Breast epithelium (tissue), 4 donors: ENCODE measurements around the gene IPO13. TPM values are rescaled to one million over a fixed set of nuclear protein-coding genes. Genes with fewer than 3 reads are reported as not detected.

Source experiments
- DNase-seq, 2 donors: peaks; one replicate each; pipeline ENCODE4 v3.0.0-alpha.2; 2019; ENCODE audit warnings: low spot score in 2 of 2
- H3K27ac ChIP-seq, 2 donors: fragments of 200-600 bp; sonication (generic) in 1 of 2; one replicate each; pipeline ENCODE4 v1.5.1; 2016 to 2019; ENCODE audit warnings: mild to moderate bottlenecking in 1 of 2
- H3K27me3 ChIP-seq, 2 donors: fragments of 200-600 bp; sonication (generic) in 1 of 2; one replicate each; pipeline versions ENCODE4 v1.5.1 to v1.6.0; 2017 to 2019; ENCODE audit warnings: control low read depth in 1 of 2, mild to moderate bottlenecking in 1 of 2
- H3K36me3 ChIP-seq: fragments of 200-600 bp; one replicate; pipeline ENCODE4 v1.5.1; 2019
- H3K4me1 ChIP-seq, 2 donors: fragments of 200-600 bp; sonication (generic); one replicate each; pipeline ENCODE4 v1.5.1; 2016 to 2019; ENCODE audit warnings: control low read depth in 1 of 2
- H3K4me3 ChIP-seq, 3 donors: fragments of 200-600 bp; sonication (generic); 1 replicate in 2 of 3; 2 replicates in 1 of 3; pipeline ENCODE4 v1.5.1; 2016 to 2019; ENCODE audit warnings: mild to moderate bottlenecking in 3 of 3, moderate library complexity in 2 of 3
- H3K9me3 ChIP-seq, 2 donors: fragments of 200-600 bp; sonication (generic) in 1 of 2; one replicate each; pipeline ENCODE4 v1.5.1; 2016 to 2019; ENCODE audit warnings: control low read depth in 1 of 2
- CTCF ChIP-seq, 3 donors: fragments of 450-650 bp; IDR thresholded peaks; one replicate each; pipeline ENCODE4 v1.5.1; 2016 to 2017; ENCODE audit warnings: antibody characterized with exemption in 3 of 3, mild to moderate bottlenecking in 3 of 3, moderate library complexity in 3 of 3
- POLR2A ChIP-seq: fragments of 450-650 bp; IDR thresholded peaks from one replicate; pipeline ENCODE4 v1.6.1; 2016; ENCODE audit warnings: antibody characterized with exemption, mild to moderate bottlenecking, moderate library complexity
- POLR2AphosphoS5 ChIP-seq, 3 donors: sonication (generic); formaldehyde crosslinking; IDR thresholded peaks; one replicate each; pipeline ENCODE4 v1.6.1; 2017; ENCODE audit warnings: antibody characterized with exemption in 3 of 3
- intact Hi-C: fragments of 100-400 bp; cut with DNase I; formaldehyde crosslinking; loops from one replicate; pipeline ENCODE4 v1.15.1; 2023; ENCODE audit warnings: low total_unique reads
- total RNA-seq, 3 donors: library from RNA; depleted of rRNA; stranded (reverse); fragments of >200 nt; gene quantifications; one replicate each; pipeline ENCODE4 v1.1.0, GENCODE V29; 2016

The IPO13 gene
- total RNA-seq, 3 donors from 2014 or later: 18.4 to 23.0 (median 20.5) TPM

DNA sequence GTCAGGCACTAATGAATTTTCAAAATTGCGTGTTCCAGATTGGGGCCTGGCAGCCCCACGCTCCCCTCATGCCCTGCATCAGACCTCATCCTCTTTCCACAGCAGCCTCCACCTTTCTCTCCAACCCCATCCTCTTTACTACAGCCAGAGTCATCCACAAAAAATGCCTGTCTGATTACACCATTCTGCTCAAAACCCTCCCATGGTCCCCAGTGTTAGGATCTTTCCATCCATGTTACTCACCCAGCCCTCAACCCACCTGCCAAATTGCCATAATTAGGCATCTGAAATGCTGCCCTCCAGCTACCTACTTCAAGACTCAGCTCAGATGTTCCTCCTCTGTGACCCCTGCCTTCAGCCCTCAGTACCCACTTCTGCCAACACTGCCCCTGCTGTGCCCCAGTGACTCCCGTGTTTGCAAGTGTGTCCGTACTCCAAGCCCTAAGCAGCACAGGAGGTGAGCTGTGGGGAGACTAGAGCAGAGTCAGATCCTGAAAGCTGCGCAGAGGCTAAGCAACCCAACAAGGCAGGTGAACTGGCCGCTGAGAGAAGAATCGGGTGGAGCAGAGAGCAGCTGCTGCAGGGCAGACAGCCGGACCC, 13.9 kb upstream of the IPO13 start:
- TF ChIP-seq POLR2A (no peak), POLR2AphosphoS5 (IDR thresholded peaks at IDR 0.05) (no peak)
- H3K9me3 ChIP-seq: no peaks in the 10 kb centered on the region
- H3K4me3 ChIP-seq: peak overlapping the region; percentile 23 to 67 (median 55)
- no peak for DNase-seq
- H3K27me3 ChIP-seq: no peaks in the 10 kb centered on the region
- H3K36me3 ChIP-seq: no peaks in the 10 kb centered on the region
- intact Hi-C loops: loop anchor here (10.0 kb wide), 1 partner anchor 168 kb away; no protein-coding TSS in a partner anchor
- peak overlapping the region; percentile 3 to 42 for H3K27ac ChIP-seq
- H3K4me1 ChIP-seq: no peaks in the 10 kb centered on the region

- Histone ChIP-seq H3K27ac (peak within 1 kb of the TSS; percentile 17 to 42), H3K4me1 (no peaks in the 10 kb centered on the region), H3K27me3 (no peaks in the 10 kb centered on the region), H3K9me3 (no peaks in the 10 kb centered on the region), H3K4me3 (peak within 1 kb of the TSS; percentile 23 to 67 (median 55)), H3K36me3 (no peaks in the 10 kb centered on the region)
- no peak for TF ChIP-seq POLR2AphosphoS5 (IDR thresholded peaks at IDR 0.05)
- no peak for TF ChIP-seq CTCF (IDR thresholded peaks at IDR 0.05)
- TF ChIP-seq POLR2A: no peak
- intact Hi-C loops: loop anchor here (10.0 kb wide), 1 partner anchor 169 kb away; no protein-coding TSS in a partner anchor
- no peak for DNase-seq
These were observed 13.2 kb upstream of the IPO13 start, which contains the start of gene ARTN for GRCh38 chr1:43933386-43934100. TSS of gene ARTN (plus strand) at chr1:43933801. CDS start at chr1:43935657, 1,856 bp downstream.

DNA sequence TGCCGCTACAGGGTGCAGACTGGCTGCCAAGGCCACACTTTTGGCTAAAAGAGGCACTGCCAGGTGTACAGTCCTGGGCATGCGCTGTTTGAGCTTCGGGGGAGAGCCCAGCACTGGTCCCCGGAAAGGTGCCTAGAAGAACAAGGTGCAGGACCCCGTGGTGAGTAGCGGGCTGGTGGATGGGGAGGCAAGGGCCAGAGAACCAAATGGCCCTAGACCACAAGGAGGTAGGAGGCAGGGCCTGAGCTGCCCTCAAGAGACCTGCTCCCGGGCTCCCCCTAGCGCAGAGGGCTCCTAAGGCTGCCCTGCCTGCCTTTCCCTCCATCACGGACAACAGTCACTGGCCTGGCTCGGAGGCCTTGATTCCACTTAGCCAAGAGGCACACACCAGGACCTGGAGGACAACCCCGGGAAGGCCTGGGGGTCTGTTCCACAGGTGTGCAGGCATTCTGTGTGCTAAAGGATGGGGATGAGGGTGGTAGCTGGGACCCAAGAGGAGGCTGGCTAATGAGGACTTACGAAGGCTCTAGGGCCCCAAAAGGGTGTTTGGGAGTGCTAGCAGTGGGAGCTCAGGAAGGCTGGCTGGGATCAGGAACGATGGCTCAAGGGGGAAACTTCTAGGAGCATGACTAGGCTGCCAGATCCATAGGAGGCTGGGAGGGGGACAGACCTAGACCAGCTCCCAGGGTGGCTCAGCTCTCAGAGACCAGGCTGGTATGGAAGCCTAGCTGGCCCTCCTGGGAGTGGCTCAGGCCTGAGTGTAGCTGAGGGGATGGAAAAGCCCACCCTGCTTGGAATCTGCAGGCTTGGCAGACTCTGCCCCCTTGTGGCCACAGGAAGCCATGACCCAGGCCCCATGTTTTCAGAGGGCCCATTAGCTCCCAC, 12.4 kb upstream of the IPO13 start:
- intact Hi-C loops: loop anchor here (10.0 kb wide), 1 partner anchor 170 kb away; no protein-coding TSS in a partner anchor
- Histone ChIP-seq H3K27me3 (no peaks in the 10 kb centered on the region), H3K36me3 (no peaks in the 10 kb centered on the region), H3K27ac (peak overlapping the region; percentile 17 to 42), H3K9me3 (no peaks in the 10 kb centered on the region), H3K4me3 (peak overlapping the region; percentile 23 to 67 (median 55)), H3K4me1 (no peaks in the 10 kb centered on the region)
- TF ChIP-seq CTCF (IDR thresholded peaks at IDR 0.05) (peak; percentile 83 to 89 (median 87)), POLR2AphosphoS5 (IDR thresholded peaks at IDR 0.05) (no peak)
- no peak for DNase-seq

DNA sequence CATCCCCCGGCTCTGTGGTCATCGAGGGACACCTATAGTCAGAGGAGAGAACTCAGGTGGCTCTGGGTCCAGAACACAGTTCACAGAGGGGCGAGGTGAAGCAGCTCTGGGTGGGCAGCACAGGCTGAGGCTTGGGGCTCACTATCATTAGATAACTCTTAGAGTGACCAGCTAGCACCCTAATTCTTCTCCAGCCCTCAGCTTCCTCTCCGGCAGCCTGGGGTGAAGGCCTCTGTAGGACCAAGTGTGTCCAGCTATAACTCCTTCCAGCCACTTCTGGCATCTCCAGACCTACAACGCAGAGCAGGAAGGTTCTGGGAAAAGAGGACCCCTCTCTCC, 11.8 kb upstream of the IPO13 start:
- TF ChIP-seq POLR2A: no peak
- peak in 1 of 3 donors; percentile 1 for TF ChIP-seq CTCF (IDR thresholded peaks at IDR 0.05)
- TF ChIP-seq POLR2AphosphoS5 (IDR thresholded peaks at IDR 0.05): no peak
- Histone ChIP-seq H3K4me1 (no peaks in the 10 kb centered on the region), H3K27ac (peak overlapping the region in 1 of 2 donors; percentile 4), H3K4me3 (no peak overlapping the region), H3K9me3 (no peaks in the 10 kb centered on the region), H3K36me3 (no peaks in the 10 kb centered on the region), H3K27me3 (no peaks in the 10 kb centered on the region)
- DNase-seq: no peak
- intact Hi-C loops: loop anchor here (10.0 kb wide), 1 partner anchor 170 kb away; no protein-coding TSS in a partner anchor

- Histone ChIP-seq H3K36me3 (no peaks in the 10 kb centered on the region), H3K27ac (peak overlapping the region in 1 of 2 donors; percentile 10), H3K9me3 (no peaks in the 10 kb centered on the region), H3K4me1 (no peaks in the 10 kb centered on the region), H3K27me3 (no peaks in the 10 kb centered on the region), H3K4me3 (peak overlapping the region; percentile 32 to 74 (median 56))
- peak in 1 of 2 donors; percentile 69 for DNase-seq
- TF ChIP-seq CTCF (IDR thresholded peaks at IDR 0.05): no peak
- no peak for TF ChIP-seq POLR2A
- TF ChIP-seq POLR2AphosphoS5 (IDR thresholded peaks at IDR 0.05): no peak
- intact Hi-C loops: loop anchor here (10.0 kb wide), 1 partner anchor 171 kb away; no protein-coding TSS in a partner anchor
These were observed 10.9 kb upstream of the IPO13 start for GRCh38 chr1:43935711-43936427.
